HEK293 (cell line): ENCODE data around the gene FUT1.

Experiments used
- CTCF ChIA-PET: fragments of 350-600 bp; formaldehyde crosslinking; extraction: SDS; loops from one replicate; lab custom pipeline; 2021; ENCODE audit warnings: antibody characterized with exemption; lab: Yijun Ruan, JAX
- POLR2A ChIA-PET: fragments of 300-600 bp; formaldehyde crosslinking; extraction: SDS; loops from one replicate; lab custom pipeline; 2020; ENCODE audit warnings: antibody characterized with exemption, inconsistent platforms; lab: Yijun Ruan, JAX
- H3K27ac ChIP-seq: fragments of 200-500 bp; sonication (Bioruptor generic); 2 replicates; pipeline ENCODE4 v1.5.1; 2014; ENCODE audit warnings: low read depth, low read length, control low read depth, inconsistent platforms; ENCODE audit errors: extremely low read depth
- H3K36me3 ChIP-seq, 2 experiments: fragments of 200-500 bp in 1 of 2; sonication (Bioruptor generic) in 1 of 2; 1 replicate in 1 of 2; 2 replicates in 1 of 2; pipeline ENCODE4 v1.5.1; 2014 to 2017; ENCODE audit warnings: inconsistent platforms in 2 of 2, low read length in 2 of 2; ENCODE audit not compliant: control insufficient read depth in 2 of 2, insufficient read depth in 1 of 2
- H3K4me1 ChIP-seq: fragments of 200-500 bp; sonication (Bioruptor generic); 2 replicates; pipeline ENCODE4 v1.5.1; 2014; ENCODE audit warnings: mild to moderate bottlenecking, low read length, inconsistent platforms; ENCODE audit not compliant: control insufficient read depth, insufficient read depth
- H3K4me3 ChIP-seq: 2 replicates; pipeline ENCODE4 v1.5.1; 2011; ENCODE audit warnings: low read depth, mild to moderate bottlenecking, control low read depth, low read length, moderate library complexity
- H3K9me3 ChIP-seq: fragments of 200-500 bp; sonication (Bioruptor generic); 2 replicates; pipeline ENCODE4 v1.5.1; 2014; ENCODE audit warnings: low read depth, low read length, inconsistent platforms; ENCODE audit not compliant: control insufficient read depth, insufficient read depth
- MEIS1 ChIP-seq: sonication (generic); formaldehyde crosslinking; IDR thresholded peaks from 2 replicates; pipeline ENCODE4 v1.8.1; 2022; ENCODE audit warnings: missing genetic modification reagents, mild to moderate bottlenecking, borderline replicate concordance
- SP2 ChIP-seq: fragments of 450-650 bp; formaldehyde crosslinking; IDR thresholded peaks from 2 replicates; pipeline ENCODE4 v1.5.1; 2016; ENCODE audit warnings: missing biosample characterization, missing genetic modification characterization
- SP3 ChIP-seq: fragments of 450-650 bp; formaldehyde crosslinking; IDR thresholded peaks from 2 replicates; pipeline ENCODE4 v1.5.1; 2016; ENCODE audit warnings: missing biosample characterization, missing genetic modification characterization
- ZBTB17 ChIP-seq: fragments of 450-650 bp; formaldehyde crosslinking; IDR thresholded peaks from 2 replicates; pipeline ENCODE4 v1.5.1; 2016; ENCODE audit warnings: missing biosample characterization, missing genetic modification characterization
- ZBTB20 ChIP-seq: fragments of 450-650 bp; formaldehyde crosslinking; IDR thresholded peaks from 2 replicates; pipeline ENCODE4 v1.5.1; 2016; ENCODE audit warnings: missing biosample characterization, missing genetic modification characterization
- ZFP3 ChIP-seq: fragments of 450-650 bp; formaldehyde crosslinking; IDR thresholded peaks from 2 replicates; pipeline ENCODE4 v1.5.1; 2016; ENCODE audit warnings: low read depth, missing biosample characterization, missing genetic modification characterization
- ZNF169 ChIP-seq: fragments of 450-650 bp; formaldehyde crosslinking; IDR thresholded peaks from 2 replicates; pipeline ENCODE4 v1.5.1; 2016; ENCODE audit warnings: missing biosample characterization, missing genetic modification characterization
- ZNF211 ChIP-seq: fragments of 450-650 bp; formaldehyde crosslinking; IDR thresholded peaks from 2 replicates; pipeline ENCODE4 v1.5.1; 2016; ENCODE audit warnings: low read depth, missing biosample characterization, missing genetic modification characterization
- ZNF266 ChIP-seq: fragments of 450-650 bp; formaldehyde crosslinking; IDR thresholded peaks from 2 replicates; pipeline ENCODE4 v1.5.1; 2016; ENCODE audit warnings: missing biosample characterization, missing genetic modification characterization, low read depth
- ZNF311 ChIP-seq: fragments of 450-650 bp; formaldehyde crosslinking; IDR thresholded peaks from 2 replicates; pipeline ENCODE4 v1.5.1; 2017; ENCODE audit warnings: missing biosample characterization, missing genetic modification characterization, borderline replicate concordance
- ZNF335 ChIP-seq: fragments of 450-650 bp; formaldehyde crosslinking; conservative IDR thresholded peaks from 2 replicates; pipeline ENCODE4 v1.5.1; 2016; ENCODE audit warnings: missing biosample characterization, missing genetic modification characterization
- ZNF473 ChIP-seq: fragments of 450-650 bp; formaldehyde crosslinking; IDR thresholded peaks from 2 replicates; pipeline ENCODE4 v1.5.1; 2017; ENCODE audit warnings: missing biosample characterization, missing genetic modification characterization
- ZNF529 ChIP-seq: fragments of 450-650 bp; formaldehyde crosslinking; IDR thresholded peaks from 2 replicates; pipeline ENCODE4 v1.5.1; 2017; ENCODE audit warnings: missing genetic modification characterization, missing biosample characterization; ENCODE audit not compliant: insufficient replicate concordance
- ZNF549 ChIP-seq: fragments of 450-650 bp; IDR thresholded peaks from 2 replicates; pipeline ENCODE4 v1.5.1; 2018; ENCODE audit warnings: missing biosample characterization, missing genetic modification characterization, mild to moderate bottlenecking, inconsistent platforms, moderate library complexity
- ZNF624 ChIP-seq: fragments of 450-650 bp; formaldehyde crosslinking; IDR thresholded peaks from 2 replicates; pipeline ENCODE4 v1.5.1; 2017; ENCODE audit warnings: missing biosample characterization, missing genetic modification characterization
- ZNF639 ChIP-seq: fragments of 450-650 bp; formaldehyde crosslinking; IDR thresholded peaks from 2 replicates; pipeline ENCODE4 v1.5.1; 2016; ENCODE audit warnings: missing biosample characterization, missing genetic modification characterization
- ZNF76 ChIP-seq: fragments of 450-650 bp; formaldehyde crosslinking; IDR thresholded peaks from 2 replicates; pipeline ENCODE4; 2016; ENCODE audit warnings: low read depth, missing biosample characterization, missing genetic modification characterization, borderline replicate concordance
- ZNF791 ChIP-seq: fragments of 450-650 bp; formaldehyde crosslinking; IDR thresholded peaks from 2 replicates; pipeline ENCODE4 v1.5.1; 2016; ENCODE audit warnings: missing biosample characterization, missing genetic modification characterization
- ZNF843 ChIP-seq: fragments of 450-650 bp; formaldehyde crosslinking; IDR thresholded peaks from 2 replicates; pipeline ENCODE4 v1.5.1; 2016; ENCODE audit warnings: missing biosample characterization, missing genetic modification characterization
- ZSCAN4 ChIP-seq: fragments of 450-650 bp; formaldehyde crosslinking; IDR thresholded peaks from 2 replicates; pipeline ENCODE4 v1.5.1; 2017; ENCODE audit warnings: missing biosample characterization, missing genetic modification characterization
- ZXDB ChIP-seq: fragments of 450-650 bp; formaldehyde crosslinking; IDR thresholded peaks from 2 replicates; pipeline ENCODE4 v1.5.1; 2016; ENCODE audit warnings: missing biosample characterization, missing genetic modification characterization
- TF ChIP-seq, protein P1 (sequence below): fragments of 450-650 bp; formaldehyde crosslinking; IDR thresholded peaks from 2 replicates; pipeline ENCODE4 v1.5.1; 2016; ENCODE audit warnings: missing biosample characterization, missing genetic modification characterization
- TF ChIP-seq, protein P2 (sequence below): fragments of 450-650 bp; formaldehyde crosslinking; conservative IDR thresholded peaks from 2 replicates; pipeline ENCODE4 v1.5.1; 2016; ENCODE audit warnings: low read depth, missing biosample characterization, missing genetic modification characterization

FUT1 gene

GRCh38 chr19:48745208-48745995 is 7.0 kb downstream of the FUT1 start:
- POLR2A ChIA-PET = interaction anchor here (1.1 kb wide), 2 partner anchors 25 to 31 kb away, joined by 3 to 4 read pairs; no protein-coding TSS in a partner anchor
- Histone ChIP-seq H3K9me3 (no peaks in the 10 kb centered on the region), H3K27ac (no peak overlapping the region), H3K4me3 (no peak overlapping the region), H3K4me1 (no peaks in the 10 kb centered on the region), H3K36me3 (no peaks in the 10 kb centered on the region)
- CTCF ChIA-PET = no interaction called here
- no peak for TF ChIP-seq ZNF311
- TF ChIP-seq ZNF76 (tag by site-specific recombination) = peak; percentile 94
- no peak for TF ChIP-seq ZNF529 (tag by site-specific recombination)
- no peak for TF ChIP-seq ZNF639 (tag by site-specific recombination)
- TF ChIP-seq, protein P1, sequence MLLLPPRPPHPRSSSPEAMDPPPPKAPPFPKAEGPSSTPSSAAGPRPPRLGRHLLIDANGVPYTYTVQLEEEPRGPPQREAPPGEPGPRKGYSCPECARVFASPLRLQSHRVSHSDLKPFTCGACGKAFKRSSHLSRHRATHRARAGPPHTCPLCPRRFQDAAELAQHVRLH = peak; percentile 42; the same call in 1 of the 2 replicates
- 0 out of 2 replicates have a peak, but pooled peaks have one; percentile 13 for TF ChIP-seq ZXDB
- peak; percentile 60 for TF ChIP-seq ZBTB20 (tag by site-specific recombination)
- TF ChIP-seq ZFP3 = no peak
- TF ChIP-seq ZNF335 (tag by site-specific recombination) = peak; percentile 60
- TF ChIP-seq ZBTB17 (tag by site-specific recombination) = peak; percentile 81
- TF ChIP-seq ZNF549 = no peak
- TF ChIP-seq SP3 (tag by site-specific recombination) = peak; percentile 45; the same call in 1 of the 2 replicates

DNA sequence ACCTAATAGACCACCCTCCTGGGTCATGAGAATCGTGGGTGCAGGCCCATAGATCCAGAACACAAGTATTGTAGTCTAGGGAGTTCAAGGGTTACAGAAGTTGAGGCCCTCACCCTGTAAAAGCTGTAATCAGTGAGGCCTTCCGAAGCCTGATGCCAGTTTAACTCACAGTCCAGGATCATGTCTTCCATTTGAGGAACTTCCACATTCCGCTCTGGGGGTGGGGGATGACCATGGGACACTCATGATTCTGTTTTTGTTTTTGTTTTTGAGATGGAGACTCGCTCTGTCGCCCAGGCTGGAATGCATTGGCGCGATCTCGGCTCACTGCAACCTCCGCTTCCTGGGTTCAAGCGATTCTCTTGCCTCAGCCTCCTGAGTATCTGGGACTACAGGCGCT is 10.3 kb downstream of the FUT1 start:
- Histone ChIP-seq H3K36me3 (no peaks in the 10 kb centered on the region), H3K9me3 (no peaks in the 10 kb centered on the region), H3K4me3 (no peak overlapping the region), H3K27ac (0 out of 2 replicates have a peak overlapping the region, but pooled peaks have one; percentile 12), H3K4me1 (peaks cover 5% of the 10 kb centered on the region)
- no peak for TF ChIP-seq MEIS1 (CRISPR knock-in tag)
- no peak for TF ChIP-seq ZNF266 (tag by site-specific recombination)
- no peak for TF ChIP-seq ZNF843
- no peak for TF ChIP-seq ZNF169 (tag by site-specific recombination)
- TF ChIP-seq ZXDB = no peak
- POLR2A ChIA-PET = no interaction called here
- CTCF ChIA-PET = no interaction called here

DNA sequence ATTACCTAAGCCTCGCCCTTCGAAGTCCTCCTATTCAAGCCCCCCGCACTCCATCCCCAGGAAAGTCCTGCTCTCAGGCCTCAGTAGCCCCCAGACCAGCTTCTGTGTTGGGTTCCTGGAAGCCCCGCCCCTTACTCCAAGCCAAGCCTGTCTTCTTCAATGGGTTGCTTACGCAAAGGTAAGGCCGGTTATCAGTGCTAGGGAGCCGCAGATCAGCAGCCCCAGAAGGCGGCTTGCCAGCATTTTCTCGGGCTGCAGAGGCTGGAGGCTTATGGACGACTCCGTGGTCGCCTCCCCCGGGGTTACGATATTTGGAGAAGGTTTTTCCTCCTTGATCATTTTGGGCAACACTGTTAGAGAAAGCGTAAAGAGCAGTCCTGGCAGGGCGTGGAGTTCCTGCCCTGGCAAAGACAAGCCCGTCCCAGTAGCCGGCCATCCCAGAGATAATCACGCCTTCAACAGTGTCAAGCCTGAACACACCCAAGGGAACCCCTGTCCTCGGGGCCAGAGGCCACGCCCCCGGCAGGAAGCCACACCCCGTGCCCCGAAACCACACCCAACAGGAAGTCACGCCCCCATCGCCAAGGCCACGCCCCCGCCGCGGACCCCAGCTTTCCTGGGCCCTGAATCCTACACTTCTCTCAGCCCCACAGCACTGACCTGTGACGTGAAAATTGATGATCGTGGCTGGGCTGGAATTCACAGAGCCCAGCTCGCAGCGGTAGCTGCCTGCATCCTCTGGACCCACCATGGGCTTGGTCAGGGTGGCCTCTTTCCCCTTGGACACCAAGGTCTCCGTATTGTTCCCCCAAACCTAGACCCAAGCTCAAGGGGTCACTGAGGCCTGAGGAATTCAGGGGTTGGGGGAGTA is 11.1 kb downstream of the FUT1 start:
- Histone ChIP-seq H3K4me3 (no peak overlapping the region), H3K27ac (0 out of 2 replicates have a peak overlapping the region, but pooled peaks have one; percentile 12), H3K36me3 (no peaks in the 10 kb centered on the region), H3K4me1 (peaks cover 5% of the 10 kb centered on the region), H3K9me3 (no peaks in the 10 kb centered on the region)
- CTCF ChIA-PET = interaction anchor here (0.7 kb wide), 1 partner anchor 258 kb away, joined by 3 read pairs; no protein-coding TSS in a partner anchor
- POLR2A ChIA-PET = no interaction called here
- TF ChIP-seq, protein P2, sequence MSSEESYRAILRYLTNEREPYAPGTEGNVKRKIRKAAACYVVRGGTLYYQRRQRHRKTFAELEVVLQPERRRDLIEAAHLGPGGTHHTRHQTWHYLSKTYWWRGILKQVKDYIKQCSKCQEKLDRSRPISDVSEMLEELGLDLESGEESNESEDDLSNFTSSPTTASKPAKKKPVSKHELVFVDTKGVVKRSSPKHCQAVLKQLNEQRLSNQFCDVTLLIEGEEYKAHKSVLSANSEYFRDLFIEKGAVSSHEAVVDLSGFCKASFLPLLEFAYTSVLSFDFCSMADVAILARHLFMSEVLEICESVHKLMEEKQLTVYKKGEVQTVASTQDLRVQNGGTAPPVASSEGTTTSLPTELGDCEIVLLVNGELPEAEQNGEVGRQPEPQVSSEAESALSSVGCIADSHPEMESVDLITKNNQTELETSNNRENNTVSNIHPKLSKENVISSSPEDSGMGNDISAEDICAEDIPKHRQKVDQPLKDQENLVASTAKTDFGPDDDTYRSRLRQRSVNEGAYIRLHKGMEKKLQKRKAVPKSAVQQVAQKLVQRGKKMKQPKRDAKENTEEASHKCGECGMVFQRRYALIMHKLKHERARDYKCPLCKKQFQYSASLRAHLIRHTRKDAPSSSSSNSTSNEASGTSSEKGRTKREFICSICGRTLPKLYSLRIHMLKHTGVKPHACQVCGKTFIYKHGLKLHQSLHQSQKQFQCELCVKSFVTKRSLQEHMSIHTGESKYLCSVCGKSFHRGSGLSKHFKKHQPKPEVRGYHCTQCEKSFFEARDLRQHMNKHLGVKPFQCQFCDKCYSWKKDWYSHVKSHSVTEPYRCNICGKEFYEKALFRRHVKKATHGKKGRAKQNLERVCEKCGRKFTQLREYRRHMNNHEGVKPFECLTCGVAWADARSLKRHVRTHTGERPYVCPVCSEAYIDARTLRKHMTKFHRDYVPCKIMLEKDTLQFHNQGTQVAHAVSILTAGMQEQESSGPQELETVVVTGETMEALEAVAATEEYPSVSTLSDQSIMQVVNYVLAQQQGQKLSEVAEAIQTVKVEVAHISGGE (tag by site-specific recombination) = no peak
- TF ChIP-seq ZNF791 (tag by site-specific recombination) (no peak), ZSCAN4 (tag by site-specific recombination) (no peak), ZNF211 (tag by site-specific recombination) (no peak), SP2 (peak; percentile 53), ZNF624 (tag by site-specific recombination) (no peak), ZNF473 (tag by site-specific recombination) (no peak)
